ENCODE measurements around the gene TTBK2.

- TF ChIP-seq ZNF629 (tag by site-specific recombination; IDR thresholded peaks at IDR 0.05), result no peak
- no peak for TF ChIP-seq ZFP41 (tag by site-specific recombination; IDR thresholded peaks at IDR 0.05; ENCODE audit: borderline replicate concordance)
- no peak for TF ChIP-seq ZNF610 (tag by site-specific recombination; IDR thresholded peaks at IDR 0.05; ENCODE audit: borderline replicate concordance)
- no peak for TF ChIP-seq ZBTB8A (tag by site-specific recombination; IDR thresholded peaks at IDR 0.05)
- TF ChIP-seq CTCF (tag by site-specific recombination; IDR thresholded peaks at IDR 0.05), result no peak
- no peak for TF ChIP-seq ZNF394 (tag by site-specific recombination; IDR thresholded peaks at IDR 0.05; ENCODE audit: borderline replicate concordance)
- TF ChIP-seq REST (tag by site-specific recombination; IDR thresholded peaks at IDR 0.05), result no peak
Observed at GRCh38 chr15:42694398-42694797, 226.2 kb downstream of the TTBK2 start.

Measured in HEK293 (cell line).